Vagina (tissue), 2 donors: ENCODE measurements around the gene DNAAF1. TPM values are rescaled to one million over a fixed set of nuclear protein-coding genes. Genes with fewer than 3 reads are reported as not detected.
A peak's percentile ranks its signal among the peaks of the same experiment; 100 is the strongest.

ENCODE experiments used
- DNase-seq, 2 donors: peaks; one replicate each; pipeline ENCODE4 v3.0.0-alpha.2; 2017; ENCODE audit errors: extremely low spot score in 2 of 2
- H3K27ac ChIP-seq: fragments of 200-600 bp; sonication (generic); one replicate; pipeline ENCODE4 v1.5.1; 2019
- H3K27me3 ChIP-seq: fragments of 200-600 bp; sonication (generic); one replicate; pipeline ENCODE4 v1.5.1; 2019
- H3K36me3 ChIP-seq, 2 donors: fragments of 200-600 bp; sonication (generic); one replicate each; pipeline ENCODE4 v1.5.1; 2017 to 2019
- H3K4me1 ChIP-seq: fragments of 200-600 bp; sonication (generic); one replicate; pipeline ENCODE4 v1.5.1; 2019
- H3K4me3 ChIP-seq, 2 donors: fragments of 200-600 bp; sonication (generic); 1 replicate in 1 of 2; 2 replicates in 1 of 2; pipeline ENCODE4 v1.5.1; 2016 to 2019
- H3K9me3 ChIP-seq: fragments of 200-600 bp; sonication (generic); one replicate; pipeline ENCODE4 v1.5.1; 2019
- POLR2A ChIP-seq, 2 donors: fragments of 450-650 bp; IDR thresholded peaks; one replicate each; pipeline ENCODE4 v1.6.1; 2017; ENCODE audit warnings: antibody characterized with exemption in 2 of 2, mild to moderate bottlenecking in 2 of 2, moderate library complexity in 2 of 2
- POLR2AphosphoS5 ChIP-seq, 2 donors: sonication (generic); formaldehyde crosslinking; IDR thresholded peaks; one replicate each; pipeline ENCODE4 v1.9.0; 2017; ENCODE audit warnings: antibody characterized with exemption in 2 of 2, mild to moderate bottlenecking in 2 of 2, low read depth in 1 of 2; ENCODE audit not compliant: insufficient read depth in 1 of 2
- intact Hi-C: fragments of 100-400 bp; cut with DNase I; formaldehyde crosslinking; loops from one replicate; pipeline ENCODE4 v1.15.1; 2023
- total RNA-seq: library from RNA; depleted of rRNA; stranded (reverse); fragments of >200 nt; gene quantifications from one replicate; pipeline ENCODE4 v1.2.3, GENCODE V29; 2016
- TF ChIP-seq, protein P1 (sequence below), 3 experiments: fragments of 450-650 bp in 2 of 3; fragments of 200-600 bp in 1 of 3; sonication (generic) in 1 of 3; IDR thresholded peaks; one replicate each; pipeline ENCODE4 v1.5.1; 2017 to 2019; ENCODE audit warnings: antibody characterized with exemption in 3 of 3, mild to moderate bottlenecking in 2 of 3, moderate library complexity in 2 of 3

The DNAAF1 gene
- total RNA-seq: not detected

DNA sequence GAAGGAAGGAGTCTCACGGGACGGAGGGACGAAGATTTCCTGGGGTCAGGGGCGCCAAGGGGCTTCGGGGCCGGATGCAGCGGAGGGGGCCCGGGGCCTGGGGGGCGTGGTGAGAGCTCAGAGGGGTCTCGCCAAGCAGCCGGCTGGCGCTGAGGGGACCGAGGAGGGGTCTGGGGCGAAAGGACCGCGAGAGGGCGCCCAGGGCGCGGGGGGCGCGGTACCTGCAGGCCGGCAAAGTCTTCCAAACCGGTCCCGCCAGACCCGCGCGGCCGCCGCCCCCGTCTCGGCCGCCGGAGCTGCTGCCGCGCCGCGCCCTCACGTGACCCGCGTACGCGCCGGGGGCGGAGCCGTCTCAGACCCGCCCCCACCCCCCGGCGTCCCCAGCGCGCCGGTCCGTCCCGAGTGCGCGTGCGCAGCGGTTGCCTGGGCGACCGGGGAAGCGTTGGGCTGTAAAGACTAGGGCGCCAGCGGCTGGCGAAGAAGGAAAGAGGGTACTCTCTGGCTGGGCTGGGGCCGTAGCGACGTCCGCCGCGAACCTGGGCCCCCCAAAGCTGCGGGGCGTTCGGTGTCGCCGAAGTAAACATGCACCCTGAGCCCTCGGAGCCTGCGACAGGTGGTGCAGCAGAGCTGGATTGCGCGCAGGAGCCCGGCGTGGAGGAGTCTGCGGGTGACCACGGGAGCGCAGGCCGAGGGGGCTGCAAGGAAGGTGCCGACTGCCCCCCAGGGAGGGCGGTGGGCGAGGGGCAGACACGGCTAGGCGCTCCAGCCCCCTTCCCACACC, at the start of gene DNAAF1, which contains the start of gene HSDL1:
TSS of gene DNAAF1 (plus strand) at position 450 of the 781 bp plus-strand sequence. CDS start at position 583, 133 bp downstream.
TSS of gene HSDL1 (minus strand) at position 319 of the 781 bp plus-strand sequence. CDS start 13,856 bp downstream, outside the sequence.
- H3K27me3 ChIP-seq: no peaks in the 10 kb centered on the region
- H3K36me3 ChIP-seq: no peaks in the 10 kb centered on the region
- intact Hi-C loops: no loop called here
- no peaks in the 10 kb centered on the region for H3K9me3 ChIP-seq
- peaks cover 14% of the 10 kb centered on the region for H3K4me1 ChIP-seq
- peak in 1 of 2 donors; percentile 61 for TF ChIP-seq POLR2A (IDR thresholded peaks at IDR 0.05)
- TF ChIP-seq, protein P1, sequence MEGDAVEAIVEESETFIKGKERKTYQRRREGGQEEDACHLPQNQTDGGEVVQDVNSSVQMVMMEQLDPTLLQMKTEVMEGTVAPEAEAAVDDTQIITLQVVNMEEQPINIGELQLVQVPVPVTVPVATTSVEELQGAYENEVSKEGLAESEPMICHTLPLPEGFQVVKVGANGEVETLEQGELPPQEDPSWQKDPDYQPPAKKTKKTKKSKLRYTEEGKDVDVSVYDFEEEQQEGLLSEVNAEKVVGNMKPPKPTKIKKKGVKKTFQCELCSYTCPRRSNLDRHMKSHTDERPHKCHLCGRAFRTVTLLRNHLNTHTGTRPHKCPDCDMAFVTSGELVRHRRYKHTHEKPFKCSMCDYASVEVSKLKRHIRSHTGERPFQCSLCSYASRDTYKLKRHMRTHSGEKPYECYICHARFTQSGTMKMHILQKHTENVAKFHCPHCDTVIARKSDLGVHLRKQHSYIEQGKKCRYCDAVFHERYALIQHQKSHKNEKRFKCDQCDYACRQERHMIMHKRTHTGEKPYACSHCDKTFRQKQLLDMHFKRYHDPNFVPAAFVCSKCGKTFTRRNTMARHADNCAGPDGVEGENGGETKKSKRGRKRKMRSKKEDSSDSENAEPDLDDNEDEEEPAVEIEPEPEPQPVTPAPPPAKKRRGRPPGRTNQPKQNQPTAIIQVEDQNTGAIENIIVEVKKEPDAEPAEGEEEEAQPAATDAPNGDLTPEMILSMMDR (IDR thresholded peaks at IDR 0.05): no peak
- no peak for TF ChIP-seq POLR2AphosphoS5 (IDR thresholded peaks at IDR 0.05; ENCODE audit: insufficient read depth in 1 of 2, low read depth in 1 of 2)
- no peak for DNase-seq
- H3K4me3 ChIP-seq: peak within 1 kb of the TSS; percentile 69 to 100
- peak within 1 kb of the TSS; percentile 89 for H3K27ac ChIP-seq

DNA sequence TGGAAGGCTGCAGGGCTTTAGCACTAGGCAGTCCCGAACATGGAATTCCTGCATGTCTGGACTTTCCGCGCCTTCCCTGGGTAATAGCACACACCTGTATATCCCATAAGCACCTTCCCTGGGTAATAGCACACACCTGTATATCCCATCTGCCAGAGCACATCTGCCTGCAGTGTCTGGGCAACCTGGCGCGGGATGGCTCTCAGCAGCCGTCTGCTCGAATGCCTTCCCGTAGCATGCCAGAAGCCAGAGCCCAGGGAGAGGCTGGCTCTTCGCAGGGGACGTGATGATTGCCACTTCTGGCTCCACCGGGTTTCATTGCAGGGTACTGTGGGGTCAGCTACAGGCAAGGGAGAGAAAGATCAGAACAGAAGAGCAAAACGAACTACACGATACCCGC, 49.6 kb upstream of the DNAAF1 start:
- intact Hi-C loops: no loop called here
- peaks cover 0 to 66% of the 10 kb centered on the region in 2 donors for H3K36me3 ChIP-seq
- no peaks in the 10 kb centered on the region for H3K27me3 ChIP-seq

DNA sequence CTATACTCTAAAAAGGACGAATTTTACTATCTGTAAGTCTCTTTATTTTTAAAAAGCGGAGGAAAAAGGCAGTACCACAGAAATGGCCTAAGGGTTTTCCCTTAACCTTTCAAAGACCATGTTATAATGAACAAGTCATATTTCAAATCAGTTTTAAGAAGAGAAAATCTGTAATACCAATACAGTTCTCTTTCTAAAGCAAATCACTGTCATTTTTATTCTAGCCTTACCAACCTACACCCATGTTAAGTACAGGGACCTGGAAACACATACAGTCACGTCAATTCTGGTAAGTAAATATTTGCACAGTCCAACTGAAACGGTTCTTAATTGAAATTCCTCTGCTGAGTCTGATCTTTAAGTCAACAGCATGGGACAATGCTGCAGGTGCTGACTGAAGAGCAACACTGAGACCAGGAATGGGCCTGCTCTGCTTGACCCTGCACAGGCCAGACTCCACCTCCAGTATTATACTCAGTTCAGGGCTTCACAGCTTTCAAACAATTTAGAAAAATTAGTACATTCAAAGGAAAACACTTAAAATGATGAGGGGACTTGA, 48.6 kb upstream of the DNAAF1 start:
- H3K9me3 ChIP-seq: no peaks in the 10 kb centered on the region
- H3K27me3 ChIP-seq: no peaks in the 10 kb centered on the region
- H3K4me3 ChIP-seq: no peak overlapping the region
- TF ChIP-seq POLR2A (IDR thresholded peaks at IDR 0.05): no peak
- TF ChIP-seq POLR2AphosphoS5 (IDR thresholded peaks at IDR 0.05; ENCODE audit: insufficient read depth in 1 of 2, low read depth in 1 of 2): no peak
- TF ChIP-seq, protein P1 (IDR thresholded peaks at IDR 0.05): no peak
- H3K27ac ChIP-seq: no peak overlapping the region
- H3K36me3 ChIP-seq: peaks cover 0 to 65% of the 10 kb centered on the region in 2 donors
- no peaks in the 10 kb centered on the region for H3K4me1 ChIP-seq
- no peak for DNase-seq
- intact Hi-C loops: no loop called here

More for the DNA sequence above, 49.6 kb upstream of the DNAAF1 start:
- Histone ChIP-seq H3K9me3 (no peaks in the 10 kb centered on the region), H3K27ac (no peak overlapping the region), H3K4me1 (no peaks in the 10 kb centered on the region), H3K4me3 (no peak overlapping the region)
- TF ChIP-seq POLR2A (IDR thresholded peaks at IDR 0.05) (no peak), POLR2AphosphoS5 (IDR thresholded peaks at IDR 0.05; ENCODE audit: insufficient read depth in 1 of 2, low read depth in 1 of 2) (no peak)
- TF ChIP-seq, protein P1 (IDR thresholded peaks at IDR 0.05): no peak
- no peak for DNase-seq

DNA sequence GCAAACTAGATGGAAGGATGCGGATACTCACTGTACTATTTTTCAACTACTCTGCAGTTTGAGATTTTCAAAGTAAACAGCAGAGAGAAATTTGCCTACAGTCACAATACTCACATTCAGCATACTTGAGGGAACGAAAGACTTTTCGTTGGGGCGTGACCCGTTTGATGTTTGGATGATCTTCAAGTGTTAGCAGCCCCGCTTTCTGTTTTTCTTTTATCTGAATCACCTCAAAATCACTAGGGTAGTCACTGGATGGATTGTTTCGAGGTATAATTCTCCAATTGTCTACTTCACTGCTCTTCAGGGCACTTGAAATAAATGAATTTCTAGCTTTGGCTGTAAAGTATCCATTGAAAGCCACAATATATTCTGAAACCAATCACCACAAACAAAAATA, 46.2 kb upstream of the DNAAF1 start:
- no peak for DNase-seq
- no peaks in the 10 kb centered on the region for H3K27me3 ChIP-seq
- no peak overlapping the region for H3K27ac ChIP-seq
- intact Hi-C loops: no loop called here
- H3K4me3 ChIP-seq: no peak overlapping the region
- TF ChIP-seq POLR2A (IDR thresholded peaks at IDR 0.05): no peak
- no peak for TF ChIP-seq POLR2AphosphoS5 (IDR thresholded peaks at IDR 0.05; ENCODE audit: insufficient read depth in 1 of 2, low read depth in 1 of 2)
- TF ChIP-seq, protein P1 (IDR thresholded peaks at IDR 0.05): no peak
- peaks cover 11% of the 10 kb centered on the region for H3K4me1 ChIP-seq
- H3K9me3 ChIP-seq: no peaks in the 10 kb centered on the region
- peaks cover 0 to 44% of the 10 kb centered on the region in 2 donors for H3K36me3 ChIP-seq
